GM10847 (cell line): Measurements from ENCODE around the gene CHCHD3.

Experiments used
- POLR2A ChIP-seq: IDR thresholded peaks from 2 replicates; pipeline ENCODE4 v1.6.1; 2011; ENCODE audit not compliant: insufficient read length; ENCODE audit errors: extremely low read depth

The CHCHD3 gene

DNA sequence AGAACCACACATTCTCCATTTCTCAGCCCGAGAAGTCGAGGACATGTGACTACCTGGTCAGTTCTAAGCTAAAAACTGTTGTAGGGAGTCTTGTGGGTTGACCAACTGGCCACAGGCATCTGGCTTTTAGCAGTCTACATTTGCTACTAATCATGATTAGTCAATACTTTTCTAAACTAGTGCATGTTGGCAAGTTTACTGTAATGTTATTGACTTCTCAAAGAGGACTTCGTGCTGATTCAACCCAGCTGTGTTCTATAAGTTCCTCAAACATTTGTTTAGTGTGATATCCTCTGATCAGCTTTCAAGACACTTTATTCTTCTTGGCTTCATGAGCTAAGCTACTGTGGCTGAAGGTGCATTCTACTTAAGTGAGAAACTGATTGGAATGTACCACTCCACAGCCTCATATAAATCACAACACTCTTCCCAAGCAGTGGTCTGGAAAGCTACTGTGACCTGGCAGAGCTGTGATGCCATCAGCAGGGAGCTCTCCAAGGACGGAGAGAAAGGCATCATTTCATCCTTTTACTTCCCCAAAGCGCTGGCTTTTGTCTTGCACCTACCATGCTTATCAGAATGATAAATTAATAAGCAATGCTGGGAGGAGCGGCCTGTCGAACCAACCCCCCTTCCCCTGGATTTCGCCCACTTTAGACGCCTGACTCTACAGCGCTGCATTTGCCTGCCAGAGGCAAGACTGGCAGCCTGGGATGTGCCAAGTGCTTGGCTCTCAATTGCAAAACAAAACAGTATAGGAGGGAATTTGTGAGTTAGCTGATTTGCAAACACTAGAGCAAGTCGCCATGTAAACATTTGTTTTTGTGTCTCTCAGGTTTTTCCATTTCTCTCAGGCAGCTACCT lies 298.9 kb downstream of the CHCHD3 start:
- TF ChIP-seq POLR2A = no peak

DNA sequence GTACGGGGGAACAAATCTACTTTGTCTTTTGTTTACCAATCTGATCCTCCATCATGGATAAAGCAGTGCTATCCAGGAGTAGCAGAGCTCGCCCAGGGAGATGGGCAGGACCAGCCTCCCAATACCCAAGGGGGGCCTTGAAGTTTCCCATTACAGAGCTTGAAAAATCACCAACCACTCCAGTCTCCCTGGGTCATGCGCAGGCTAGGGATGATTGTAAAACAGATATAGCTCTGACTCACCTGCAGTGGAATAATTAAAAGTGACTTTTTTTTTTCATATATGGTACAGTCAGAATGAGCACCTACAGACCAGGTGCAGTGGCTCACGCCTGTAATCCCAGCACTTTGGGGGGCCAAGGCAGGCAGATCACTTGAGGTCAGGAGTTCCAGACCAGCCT lies 301.1 kb downstream of the CHCHD3 start:
- TF ChIP-seq POLR2A = no peak

- TF ChIP-seq POLR2A = no peak
These were observed 302.7 kb downstream of the CHCHD3 start for GRCh38 chr7:132779164-132779563.

GRCh38 chr7:132778761-132779160 lies 303.1 kb downstream of the CHCHD3 start:
- TF ChIP-seq POLR2A = no peak

GRCh38 chr7:132777956-132778355 lies 303.9 kb downstream of the CHCHD3 start:
- TF ChIP-seq POLR2A = no peak

DNA sequence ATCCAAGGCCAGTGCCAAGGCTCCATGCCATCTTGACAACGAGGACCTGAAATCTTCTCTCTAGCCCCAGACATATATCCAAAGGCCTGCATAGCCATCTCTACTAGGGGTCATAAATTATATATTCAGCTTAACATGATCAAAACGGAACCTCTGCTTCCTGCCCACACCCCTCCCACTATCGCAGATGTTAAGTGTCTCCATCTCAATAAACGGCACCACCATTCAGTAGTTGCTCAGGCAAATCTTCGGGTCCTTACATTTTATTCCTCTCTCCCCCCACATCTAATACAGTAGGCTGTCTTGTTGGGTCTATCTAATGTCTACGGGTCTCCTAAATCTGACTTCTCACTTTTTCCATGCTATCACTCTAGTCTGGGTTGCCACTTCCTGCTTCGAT lies 304.5 kb downstream of the CHCHD3 start:
- TF ChIP-seq POLR2A = no peak

DNA sequence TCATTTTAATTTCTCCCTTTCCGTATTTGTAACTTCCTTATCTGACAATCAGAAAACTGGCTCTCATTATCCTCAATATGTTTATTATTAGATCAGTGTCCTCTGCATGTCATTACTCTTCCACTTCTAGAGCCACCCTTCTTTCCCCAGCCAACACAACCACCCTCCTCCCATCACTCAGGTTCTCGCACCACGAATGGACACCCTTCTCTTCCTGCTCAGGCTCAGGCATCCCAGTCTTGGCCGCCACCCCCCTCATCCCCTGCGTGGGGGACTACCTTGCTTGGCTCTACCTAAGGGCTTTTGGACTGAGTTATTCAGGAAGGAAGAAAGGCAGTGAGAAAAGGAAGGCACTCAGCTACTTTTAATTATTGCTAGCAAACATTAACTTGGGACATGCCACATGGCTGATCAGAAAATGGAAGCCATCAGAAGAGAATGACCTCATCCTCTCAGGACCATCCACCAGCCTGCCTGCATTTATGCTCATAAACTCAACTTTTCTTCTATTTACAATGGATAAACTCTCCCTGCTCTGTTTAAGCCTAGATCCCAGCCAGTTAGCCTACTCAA lies 305.8 kb downstream of the CHCHD3 start:
- no peak for TF ChIP-seq POLR2A

DNA sequence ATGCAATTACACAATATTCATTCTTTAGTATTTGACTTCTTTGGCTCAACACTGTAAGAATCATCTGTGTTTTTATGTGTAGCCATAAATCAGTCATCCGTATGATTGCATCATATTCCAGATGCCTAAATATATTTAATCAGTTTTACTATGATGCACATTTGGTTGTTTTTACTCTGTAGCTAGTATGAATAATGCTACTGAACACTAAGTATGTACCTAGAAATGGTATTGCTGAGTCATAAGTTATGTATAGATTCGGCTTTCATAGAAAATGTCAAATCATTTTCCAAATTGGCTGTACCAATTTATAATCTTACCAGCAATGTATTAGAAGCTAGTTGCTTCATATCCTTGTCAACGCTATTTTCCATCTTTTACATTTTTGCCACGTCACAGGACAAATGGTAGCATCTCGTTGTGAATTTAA lies 308.3 kb downstream of the CHCHD3 start:
- no peak for TF ChIP-seq POLR2A

GRCh38 chr7:132771301-132771730 lies 310.6 kb downstream of the CHCHD3 start:
- TF ChIP-seq POLR2A = no peak

- no peak for TF ChIP-seq POLR2A
These were observed 311.8 kb downstream of the CHCHD3 start for GRCh38 chr7:132770055-132770454.

DNA sequence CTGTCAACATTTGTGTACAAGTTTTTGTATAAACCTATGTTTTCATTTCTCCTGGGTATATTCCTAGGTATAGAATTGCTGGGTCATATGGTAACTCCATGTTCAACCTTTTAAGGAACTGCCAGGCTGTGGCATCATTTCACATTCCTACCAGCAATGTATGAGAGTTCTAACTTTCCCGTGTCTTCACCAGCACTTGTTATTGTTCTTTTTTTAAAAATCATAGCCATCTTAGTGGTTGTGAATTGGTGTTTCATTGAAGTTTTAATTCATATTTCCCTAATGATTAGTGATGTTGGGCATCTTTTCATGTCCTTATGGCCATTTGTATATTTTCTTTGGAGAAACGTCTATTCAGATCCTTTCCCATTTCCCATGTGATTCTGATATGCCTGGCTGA lies 312.6 kb downstream of the CHCHD3 start:
- no peak for TF ChIP-seq POLR2A

GRCh38 chr7:132768099-132768498 lies 313.8 kb downstream of the CHCHD3 start:
- no peak for TF ChIP-seq POLR2A

GRCh38 chr7:132767378-132767777 lies 314.5 kb downstream of the CHCHD3 start:
- no peak for TF ChIP-seq POLR2A

DNA sequence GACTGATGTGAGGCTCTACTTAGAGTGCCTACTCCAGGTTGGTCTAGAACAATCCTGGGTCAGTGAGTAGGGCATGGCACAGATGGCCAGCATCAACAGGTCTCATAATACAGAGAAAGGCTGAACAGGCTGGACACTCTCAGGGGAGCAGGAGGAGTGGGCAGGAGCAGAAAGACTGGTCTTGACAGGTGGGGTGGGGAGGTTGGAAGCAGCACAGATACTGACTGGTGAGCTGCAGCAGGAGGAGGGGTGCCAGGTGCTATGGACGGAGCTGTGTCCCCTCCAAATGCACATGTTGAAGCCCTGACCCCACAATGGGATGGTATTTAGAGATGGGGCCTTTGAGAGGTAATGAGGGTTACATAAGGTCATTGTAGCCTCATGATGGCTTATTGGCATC lies 315.2 kb downstream of the CHCHD3 start:
- TF ChIP-seq POLR2A = no peak

GRCh38 chr7:132765861-132766260 lies 316.0 kb downstream of the CHCHD3 start:
- no peak for TF ChIP-seq POLR2A

DNA sequence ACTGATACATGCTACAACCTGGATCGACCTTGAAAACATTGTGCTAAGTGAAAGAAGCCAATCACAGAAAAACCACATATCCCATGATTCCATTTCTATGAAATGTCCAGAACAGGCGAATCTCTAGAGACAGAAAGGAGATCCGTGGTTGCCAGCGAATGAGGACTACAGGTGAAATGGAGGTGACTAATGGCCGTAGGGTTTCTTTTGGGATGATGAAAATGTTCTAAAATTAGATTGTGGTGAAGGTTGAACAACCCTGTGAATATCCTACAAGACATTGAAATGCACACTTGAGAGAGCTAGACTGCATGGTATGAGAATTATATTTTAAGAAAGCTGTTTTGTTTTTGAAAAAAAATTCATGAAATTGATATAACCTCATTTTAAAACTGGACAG lies 317.1 kb downstream of the CHCHD3 start:
- TF ChIP-seq POLR2A = no peak

DNA sequence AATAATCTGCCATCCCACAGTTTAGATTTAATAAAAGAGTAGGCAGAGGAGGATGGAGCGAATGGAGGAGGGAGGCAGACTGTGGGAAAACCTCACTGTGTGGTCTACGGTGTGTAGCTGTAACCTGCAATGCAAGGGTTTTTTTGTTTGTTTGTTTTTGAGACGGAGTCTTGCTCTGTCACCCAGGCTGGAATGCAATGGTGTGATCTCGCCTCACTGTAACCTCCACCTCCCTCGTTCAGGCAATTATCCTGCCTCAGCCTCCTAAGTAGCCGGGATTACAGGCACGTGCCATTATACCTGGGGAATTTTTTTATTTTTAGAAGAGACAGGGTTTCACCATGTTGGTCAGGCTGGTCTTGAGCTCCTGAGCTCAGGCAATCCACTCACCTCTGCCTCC lies 321.0 kb downstream of the CHCHD3 start:
- no peak for TF ChIP-seq POLR2A
